NCI-H1105 (cell line): ENCODE measurements around the gene ROCK2.
"Not testable (repeated sequence)": the region's sequence is repeated elsewhere in the genome, so short reads cannot be mapped to it uniquely, and the experiment has no call there.

Source experiments
- DNase-seq: peaks from one replicate; lab custom pipeline; 2025; lab: John Stamatoyannopoulos, UW

Gene ROCK2

DNA sequence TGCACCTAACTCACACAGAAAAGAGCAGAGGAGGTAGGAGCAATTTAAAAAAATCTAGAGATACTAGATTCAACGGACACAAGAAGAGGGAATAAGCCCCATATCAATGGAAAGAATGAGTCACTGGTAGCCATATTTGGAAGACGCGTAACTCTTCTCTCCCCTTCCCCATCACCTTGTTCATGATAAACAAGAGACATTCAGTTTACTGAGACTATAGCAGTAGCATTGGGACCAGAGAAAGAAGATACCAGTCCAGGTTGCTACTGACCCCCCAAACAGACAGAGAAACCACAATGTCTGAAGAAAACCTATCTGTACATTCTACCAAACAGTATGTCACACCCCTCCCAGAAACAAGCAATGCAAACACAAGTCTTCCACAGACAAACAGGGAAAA lies 108.1 kb downstream of the ROCK2 start:
- no peak for DNase-seq

- no peak for DNase-seq
These were observed 108.9 kb downstream of the ROCK2 start for GRCh38 chr2:11235583-11235982.

DNA sequence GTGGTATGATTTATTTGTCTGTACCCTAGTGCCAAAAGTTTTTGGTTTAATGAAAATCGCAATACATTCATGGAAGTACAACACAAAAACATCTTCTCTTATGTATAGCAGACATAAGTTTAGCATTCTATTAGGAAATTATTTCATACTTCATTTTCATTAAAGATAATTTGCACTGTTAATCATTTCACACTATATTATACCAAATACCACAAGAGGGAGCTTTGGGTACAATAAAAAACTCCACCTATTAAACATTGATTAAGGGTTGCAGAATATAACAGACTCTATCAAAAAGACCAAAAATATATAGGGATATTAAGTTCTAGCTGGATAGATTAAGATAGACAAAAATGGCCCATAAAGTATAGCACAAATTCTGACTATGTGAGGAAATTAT lies 110.1 kb downstream of the ROCK2 start:
- DNase-seq: peak; percentile 1

GRCh38 chr2:11231193-11231592 lies 113.2 kb downstream of the ROCK2 start:
- not testable (repeated sequence) for DNase-seq

DNA sequence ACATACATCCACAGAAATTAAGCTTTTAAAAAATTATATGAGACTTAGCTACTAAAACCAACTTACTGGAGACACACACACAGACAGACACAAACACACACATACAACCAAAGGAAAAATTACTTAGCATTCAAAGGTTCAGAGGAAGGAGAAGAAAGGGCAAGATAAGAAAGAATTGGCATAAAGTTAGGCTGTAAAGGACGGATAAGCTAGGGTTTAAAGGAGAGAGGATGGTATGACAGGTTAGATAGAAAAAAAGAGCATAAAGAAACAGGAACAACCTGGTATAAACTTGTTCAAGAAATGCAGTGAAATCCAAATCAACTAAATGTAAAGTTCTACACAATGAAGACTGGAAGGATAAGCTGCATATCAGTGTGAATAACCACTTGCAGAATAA lies 115.7 kb downstream of the ROCK2 start:
- no peak for DNase-seq

GRCh38 chr2:11227595-11227994 lies 116.8 kb downstream of the ROCK2 start:
- no peak for DNase-seq

- no peak for DNase-seq
These were observed 119.5 kb downstream of the ROCK2 start for GRCh38 chr2:11224887-11225286.

- DNase-seq: no peak
These were observed 121.6 kb downstream of the ROCK2 start for GRCh38 chr2:11222845-11223244.

- no peak for DNase-seq
These were observed 124.0 kb downstream of the ROCK2 start for GRCh38 chr2:11220445-11220844.

DNA sequence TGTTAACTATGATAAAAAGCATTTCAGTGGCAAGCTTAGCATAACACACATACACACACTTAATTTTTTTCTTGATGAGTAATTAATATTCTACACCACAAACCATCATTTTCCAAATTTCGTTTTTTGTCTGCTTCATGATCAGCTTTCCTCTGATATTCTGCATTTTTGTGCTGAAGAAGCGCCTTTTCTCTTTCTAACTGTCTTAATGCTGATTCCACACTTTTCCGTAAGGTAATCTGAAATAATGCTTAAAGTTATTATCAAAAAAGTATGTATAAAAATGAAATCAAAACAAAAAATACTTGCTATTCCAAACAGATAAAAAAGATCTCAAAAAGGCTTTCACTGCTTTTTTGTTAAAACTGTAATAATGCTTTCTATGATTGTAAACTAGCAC lies 129.0 kb downstream of the ROCK2 start:
- no peak for DNase-seq

- no peak for DNase-seq
These were observed 129.7 kb downstream of the ROCK2 start for GRCh38 chr2:11214770-11215169.

- no peak for DNase-seq
These were observed 130.5 kb downstream of the ROCK2 start for GRCh38 chr2:11213975-11214374.

GRCh38 chr2:11213090-11213638 lies 131.3 kb downstream of the ROCK2 start:
- no peak for DNase-seq

- no peak for DNase-seq
These were observed 131.8 kb downstream of the ROCK2 start for GRCh38 chr2:11212645-11213044.

- no peak for DNase-seq
These were observed 136.4 kb downstream of the ROCK2 start for GRCh38 chr2:11208083-11208482.

GRCh38 chr2:11203480-11203879 lies 141.0 kb downstream of the ROCK2 start:
- DNase-seq: no peak

- no peak for DNase-seq
These were observed 142.5 kb downstream of the ROCK2 start for GRCh38 chr2:11201969-11202368.

- DNase-seq: no peak
These were observed 143.8 kb downstream of the ROCK2 start for GRCh38 chr2:11200651-11201050.

DNA sequence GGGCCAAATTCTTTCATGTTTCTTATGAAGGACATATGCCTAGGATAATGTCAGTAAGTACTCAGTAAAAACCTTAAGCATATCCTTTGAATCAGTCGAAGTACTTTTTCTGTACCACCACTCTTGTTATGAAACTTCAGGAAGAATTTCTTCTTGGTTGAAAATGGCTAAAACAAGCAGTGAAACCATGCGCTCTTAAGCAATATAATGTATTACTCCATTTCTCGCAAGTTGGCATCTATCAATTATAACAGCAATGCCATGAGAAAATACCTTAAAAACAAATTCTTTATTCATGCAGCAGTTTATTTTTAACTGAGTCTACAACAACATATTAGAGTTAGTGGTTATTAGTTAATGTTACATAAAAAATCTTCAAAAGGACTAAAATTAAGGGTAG lies 148.2 kb downstream of the ROCK2 start:
- no peak for DNase-seq

- DNase-seq: no peak
These were observed 156.7 kb downstream of the ROCK2 start for GRCh38 chr2:11187731-11188130.

DNA sequence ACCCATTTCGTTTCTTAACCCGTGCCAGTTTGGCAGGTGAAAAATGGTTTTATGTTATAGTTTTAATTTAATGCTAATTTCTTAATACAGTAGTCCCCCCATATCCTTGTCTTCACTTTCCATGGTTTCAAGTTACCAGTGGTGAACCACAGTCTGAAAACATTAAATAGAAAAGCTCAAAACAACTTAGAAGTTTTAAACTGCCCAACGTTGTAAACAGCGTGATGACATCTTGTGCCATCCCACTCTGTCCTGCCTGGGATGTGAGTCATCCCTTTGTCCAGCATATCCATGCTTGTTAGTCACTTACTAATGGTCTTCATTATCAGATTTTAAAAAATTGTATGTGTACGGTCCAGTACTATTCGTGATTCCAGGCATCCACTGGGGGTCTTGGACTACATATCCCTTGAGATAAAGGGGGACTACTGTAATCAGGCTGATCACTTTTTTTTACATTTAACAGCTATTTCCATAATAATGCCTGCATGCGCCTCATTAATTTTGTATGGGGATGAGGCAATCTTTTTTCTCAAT lies 157.3 kb downstream of the ROCK2 start:
- no peak for DNase-seq

DNA sequence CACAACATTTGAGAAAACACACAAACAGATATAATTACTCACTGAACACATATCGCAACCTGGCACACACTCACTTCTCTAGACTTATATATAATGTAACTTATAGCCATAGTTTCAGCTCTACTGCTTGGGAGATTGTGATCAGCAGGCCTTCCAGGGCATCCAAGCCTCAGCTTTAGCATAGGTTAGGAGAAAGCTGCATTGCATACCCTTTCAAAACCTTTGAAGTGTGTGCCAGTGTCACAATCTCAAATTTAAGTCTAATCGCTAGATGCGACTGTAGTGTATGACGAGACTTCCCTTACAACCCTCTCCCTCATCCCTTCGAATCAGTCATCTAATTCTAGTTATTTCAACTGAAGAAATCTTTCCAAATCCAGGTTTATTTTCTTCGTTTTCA lies 158.3 kb downstream of the ROCK2 start:
- DNase-seq: no peak

DNA sequence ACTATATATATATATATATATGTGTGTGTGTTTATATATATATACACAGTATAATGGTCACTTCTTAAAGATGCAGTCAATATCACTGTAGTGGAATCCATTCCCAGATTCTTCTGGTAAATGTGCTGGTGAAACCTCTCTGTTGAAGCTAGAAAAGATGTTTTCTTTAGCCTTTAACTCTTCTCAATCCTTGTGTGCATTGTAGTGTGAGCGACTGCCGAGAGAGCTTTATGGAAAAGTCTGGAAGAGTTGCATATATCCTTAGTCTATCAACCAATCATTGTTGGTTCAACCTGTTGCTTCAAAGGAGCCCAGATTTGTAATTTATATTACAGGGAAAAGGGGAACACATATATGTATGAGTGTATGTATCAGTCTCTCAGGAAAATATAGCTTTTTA lies 161.5 kb downstream of the ROCK2 start:
- DNase-seq: no peak

DNA sequence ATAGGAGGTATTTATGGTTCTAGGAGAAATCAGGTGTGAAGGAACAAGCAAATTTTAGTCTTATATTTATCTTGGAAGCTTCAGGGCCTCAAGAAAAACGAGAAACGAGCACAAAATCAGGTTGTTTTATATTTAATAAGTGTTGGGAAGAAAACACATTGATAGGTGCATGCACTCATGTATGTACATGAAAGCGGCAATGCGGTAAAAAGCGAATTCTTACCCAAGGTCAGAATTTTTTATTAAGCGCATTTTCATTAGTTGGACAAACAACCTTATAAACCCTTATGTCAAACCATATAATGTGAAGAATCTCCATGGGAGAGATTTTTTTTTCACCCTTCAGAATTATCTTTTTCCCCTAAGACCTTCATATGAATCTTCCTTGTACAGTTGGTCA lies 163.8 kb downstream of the ROCK2 start:
- no peak for DNase-seq

DNA sequence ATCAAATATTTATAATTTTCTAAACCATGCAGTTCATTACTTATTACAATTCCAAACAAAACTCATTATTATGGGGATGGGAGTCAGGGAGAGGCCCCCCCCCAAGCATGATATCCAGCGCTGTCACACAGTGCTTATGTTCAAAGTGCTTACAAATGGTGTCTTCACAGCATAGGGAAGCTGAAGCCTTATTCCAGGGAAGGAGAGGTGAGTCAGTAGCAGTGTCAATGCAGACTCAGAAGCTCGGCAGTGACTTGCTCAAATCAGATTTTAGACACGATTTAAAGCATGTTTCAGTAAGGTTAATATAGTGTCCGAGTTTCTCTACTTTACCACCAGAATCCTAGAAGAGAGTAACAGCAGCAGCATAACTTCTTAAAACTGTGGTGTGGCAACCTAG lies 164.5 kb downstream of the ROCK2 start:
- DNase-seq: no peak
